HepG2 (cell line): ENCODE results near the gene PCYT2. TPM values are rescaled to one million over a fixed set of nuclear protein-coding genes. Genes with fewer than 3 reads are reported as not detected.

Experiments used
- ARID3A ChIP-seq: IDR thresholded peaks from 2 replicates; pipeline ENCODE4 v1.6.1; 2012; ENCODE audit warnings: low read depth, low read length, improper control_type of control experiment
- CBX2 ChIP-seq, 2 experiments: fragments of 200-600 bp in 1 of 2; sonication (generic); formaldehyde crosslinking in 1 of 2; IDR thresholded peaks; 2 replicates each; pipeline versions ENCODE4 v1.7.0 to v1.8.1; 2018 to 2022; ENCODE audit warnings: low read depth in 2 of 2, low read length in 1 of 2, mild to moderate bottlenecking in 1 of 2, missing genetic modification reagents in 1 of 2
- CCDC6 ChIP-seq: sonication (generic); formaldehyde crosslinking; IDR thresholded peaks from 2 replicates; pipeline ENCODE4 v1.8.1; 2022; ENCODE audit warnings: mild to moderate bottlenecking, missing genetic modification reagents, moderate library complexity
- DNMT3B ChIP-seq: conservative IDR thresholded peaks from 2 replicates; pipeline ENCODE4 v1.6.1; 2016; ENCODE audit warnings: missing biosample characterization, control low read depth
- HIC2 ChIP-seq: sonication (generic); formaldehyde crosslinking; IDR thresholded peaks from 2 replicates; pipeline ENCODE4 v1.9.0; 2022; ENCODE audit warnings: low read depth, missing genetic modification reagents
- JARID2 ChIP-seq: sonication (generic); formaldehyde crosslinking; IDR thresholded peaks from 2 replicates; pipeline ENCODE4 v1.8.1; 2023; ENCODE audit warnings: missing genetic modification reagents, inconsistent platforms; ENCODE audit not compliant: insufficient replicate concordance
- JDP2 ChIP-seq: sonication (generic); formaldehyde crosslinking; IDR thresholded peaks from 2 replicates; pipeline ENCODE4 v1.8.1; 2022; ENCODE audit warnings: missing genetic modification reagents, borderline replicate concordance
- MXD3 ChIP-seq: IDR thresholded peaks from 2 replicates; pipeline ENCODE4 v1.6.1; 2016; ENCODE audit warnings: mild to moderate bottlenecking, missing biosample characterization, missing genetic modification reagents
- NFATC3 ChIP-seq: sonication (generic); formaldehyde crosslinking; IDR thresholded peaks from 2 replicates; pipeline ENCODE4 v1.5.1; 2020; ENCODE audit warnings: mild to moderate bottlenecking, missing genetic modification reagents
- NONO ChIP-seq, 2 experiments: fragments of 450-650 bp in 1 of 2; sonication (generic) in 1 of 2; formaldehyde crosslinking in 1 of 2; IDR thresholded peaks in 1 of 2; conservative IDR thresholded peaks in 1 of 2; 2 replicates each; pipeline versions ENCODE4 v1.6.1 to v1.8.0; 2017 to 2022; ENCODE audit warnings: mild to moderate bottlenecking in 1 of 2, missing genetic modification reagents in 1 of 2, moderate library complexity in 1 of 2
- RARG ChIP-seq: sonication (generic); formaldehyde crosslinking; IDR thresholded peaks from 2 replicates; pipeline ENCODE4 v1.4.0; 2020; ENCODE audit warnings: low read depth, mild to moderate bottlenecking, missing genetic modification reagents
- RFX5 ChIP-seq: IDR thresholded peaks from 2 replicates; pipeline ENCODE4 v1.6.1; 2011; ENCODE audit warnings: low read depth, low read length, improper control_type of control experiment
- SATB2 ChIP-seq: sonication (generic); formaldehyde crosslinking; IDR thresholded peaks from 2 replicates; pipeline ENCODE4 v1.5.0; 2020; ENCODE audit warnings: missing genetic modification reagents
- STAG1 ChIP-seq: sonication (generic); formaldehyde crosslinking; IDR thresholded peaks from 2 replicates; pipeline ENCODE4 v1.4.0; 2020; ENCODE audit warnings: missing genetic modification reagents
- ZNF451 ChIP-seq: sonication (generic); formaldehyde crosslinking; IDR thresholded peaks from 2 replicates; pipeline ENCODE4 v1.5.0; 2020; ENCODE audit warnings: mild to moderate bottlenecking, missing genetic modification reagents
- ZNF563 ChIP-seq: sonication (generic); formaldehyde crosslinking; IDR thresholded peaks from 2 replicates; pipeline ENCODE4 v1.8.0; 2022; ENCODE audit warnings: mild to moderate bottlenecking, moderate library complexity, missing genetic modification reagents
- ZNF670 ChIP-seq: sonication (generic); formaldehyde crosslinking; IDR thresholded peaks from 2 replicates; pipeline ENCODE4 v1.8.0; 2022; ENCODE audit warnings: mild to moderate bottlenecking, missing genetic modification reagents, borderline replicate concordance
- polyA plus RNA-seq, 8 experiments: library from polyadenylated mRNA; depleted of rRNA in 3 of 8; stranded (reverse) in 7 of 8; unstranded in 1 of 8; fragments of >200 nt; fragmentation: Illumina TruSeq in 4 of 8; extraction: Trizol in 4 of 8; gene quantifications; 2 replicates each; pipeline versions ENCODE4 v1.2.1 to v1.2.3, GENCODE V29; 2011 to 2016; ENCODE audit warnings: low read depth in 4 of 8, missing spikeins in 1 of 8, mixed read lengths in 1 of 8; ENCODE audit not compliant: insufficient read depth in 1 of 8
- total RNA-seq, 5 experiments: library from RNA; depleted of rRNA; stranded (reverse); fragments of >200 nt; fragmentation: Illumina TruSeq; extraction: Trizol; gene quantifications; 2 replicates each; pipeline ENCODE4 v1.2.3, GENCODE V29; 2016; ENCODE audit warnings: low read depth in 1 of 5
- TF ChIP-seq, protein P1 (sequence below): sonication (generic); formaldehyde crosslinking; IDR thresholded peaks from 2 replicates; pipeline ENCODE4 v1.4.0; 2020; ENCODE audit warnings: mild to moderate bottlenecking, missing genetic modification reagents
- TF ChIP-seq, protein P2 (sequence below): sonication (generic); formaldehyde crosslinking; IDR thresholded peaks from 2 replicates; pipeline ENCODE4 v1.5.0; 2020; ENCODE audit warnings: missing genetic modification reagents
- TF ChIP-seq, protein P3 (sequence below): sonication (generic); formaldehyde crosslinking; IDR thresholded peaks from 2 replicates; pipeline ENCODE4 v1.9.0; 2022; ENCODE audit warnings: missing genetic modification reagents, mild to moderate bottlenecking, borderline replicate concordance
- TF ChIP-seq, protein P4 (sequence below): sonication (generic); formaldehyde crosslinking; IDR thresholded peaks from 2 replicates; pipeline ENCODE4 v1.4.0; 2020; ENCODE audit warnings: missing genetic modification reagents

The PCYT2 gene
- total and polyA plus RNA-seq, 2 of the 13 experiments (the other 11 are each of a cell fraction or from before 2014, with no cell fraction given): 147 to 297 TPM

DNA sequence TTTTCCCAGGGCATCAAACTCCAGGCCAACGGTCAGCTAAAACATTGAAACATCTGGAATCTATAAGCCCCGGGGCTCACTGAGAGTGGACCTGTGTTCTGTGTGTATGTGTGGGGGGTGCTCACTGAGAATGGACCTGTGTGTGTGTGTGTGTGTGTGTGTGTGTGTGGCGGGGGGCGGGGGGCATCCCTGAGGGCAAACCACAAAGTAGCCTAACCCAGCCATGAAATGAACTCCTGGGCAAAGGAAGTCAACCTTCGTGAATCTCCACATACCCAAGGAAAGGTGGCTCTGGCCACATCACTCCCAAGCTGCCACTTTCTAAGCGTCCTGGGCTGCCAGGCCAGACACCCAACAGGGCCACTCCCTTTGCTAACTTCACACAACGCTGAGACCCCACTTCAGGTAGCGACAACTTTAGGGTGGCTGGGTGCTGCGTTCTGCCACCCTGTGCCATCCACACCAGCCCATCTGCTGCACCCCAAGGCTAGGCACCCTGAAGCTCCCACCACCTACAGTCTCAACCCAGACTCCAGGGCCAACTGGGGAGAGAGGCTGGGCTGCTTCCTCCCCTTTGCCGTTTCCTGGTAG lies 14.8 kb upstream of the PCYT2 start (continued):
- TF ChIP-seq, protein P1, sequence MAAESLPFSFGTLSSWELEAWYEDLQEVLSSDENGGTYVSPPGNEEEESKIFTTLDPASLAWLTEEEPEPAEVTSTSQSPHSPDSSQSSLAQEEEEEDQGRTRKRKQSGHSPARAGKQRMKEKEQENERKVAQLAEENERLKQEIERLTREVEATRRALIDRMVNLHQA: no peak
- TF ChIP-seq JDP2 (CRISPR knock-in tag) (no peak), CBX2 (IDR thresholded peaks at IDR 0.05; ENCODE audit: low read depth, low read length) (no peak), CBX2 (CRISPR knock-in tag; IDR thresholded peaks at IDR 0.05; ENCODE audit: low read depth) (no peak), DNMT3B (CRISPR knock-in tag) (no peak), MXD3 (no peak), NFATC3 (CRISPR knock-in tag) (peak; percentile 59; the same call in 1 of the 2 replicates), RFX5 (no peak), HIC2 (CRISPR knock-in tag) (peak; percentile 69; the same call in 1 of the 2 replicates), ARID3A (no peak), RARG (CRISPR knock-in tag) (0 out of 2 replicates have a peak, but pooled peaks have one; percentile 49), CCDC6 (no peak), SATB2 (CRISPR knock-in tag) (no peak), ZNF563 (no peak), ZNF670 (CRISPR knock-in tag) (no peak), NONO (IDR thresholded peaks at IDR 0.05) (no peak), NONO (CRISPR knock-in tag; conservative IDR thresholded peaks at IDR 0.05) (no peak), STAG1 (CRISPR knock-in tag) (no peak), ZNF451 (CRISPR knock-in tag) (no peak), JARID2 (CRISPR knock-in tag) (no peak)
- TF ChIP-seq, protein P2, sequence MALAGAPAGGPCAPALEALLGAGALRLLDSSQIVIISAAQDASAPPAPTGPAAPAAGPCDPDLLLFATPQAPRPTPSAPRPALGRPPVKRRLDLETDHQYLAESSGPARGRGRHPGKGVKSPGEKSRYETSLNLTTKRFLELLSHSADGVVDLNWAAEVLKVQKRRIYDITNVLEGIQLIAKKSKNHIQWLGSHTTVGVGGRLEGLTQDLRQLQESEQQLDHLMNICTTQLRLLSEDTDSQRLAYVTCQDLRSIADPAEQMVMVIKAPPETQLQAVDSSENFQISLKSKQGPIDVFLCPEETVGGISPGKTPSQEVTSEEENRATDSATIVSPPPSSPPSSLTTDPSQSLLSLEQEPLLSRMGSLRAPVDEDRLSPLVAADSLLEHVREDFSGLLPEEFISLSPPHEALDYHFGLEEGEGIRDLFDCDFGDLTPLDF (CRISPR knock-in tag): no peak
- TF ChIP-seq, protein P3, sequence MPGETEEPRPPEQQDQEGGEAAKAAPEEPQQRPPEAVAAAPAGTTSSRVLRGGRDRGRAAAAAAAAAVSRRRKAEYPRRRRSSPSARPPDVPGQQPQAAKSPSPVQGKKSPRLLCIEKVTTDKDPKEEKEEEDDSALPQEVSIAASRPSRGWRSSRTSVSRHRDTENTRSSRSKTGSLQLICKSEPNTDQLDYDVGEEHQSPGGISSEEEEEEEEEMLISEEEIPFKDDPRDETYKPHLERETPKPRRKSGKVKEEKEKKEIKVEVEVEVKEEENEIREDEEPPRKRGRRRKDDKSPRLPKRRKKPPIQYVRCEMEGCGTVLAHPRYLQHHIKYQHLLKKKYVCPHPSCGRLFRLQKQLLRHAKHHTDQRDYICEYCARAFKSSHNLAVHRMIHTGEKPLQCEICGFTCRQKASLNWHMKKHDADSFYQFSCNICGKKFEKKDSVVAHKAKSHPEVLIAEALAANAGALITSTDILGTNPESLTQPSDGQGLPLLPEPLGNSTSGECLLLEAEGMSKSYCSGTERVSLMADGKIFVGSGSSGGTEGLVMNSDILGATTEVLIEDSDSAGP: no peak
- TF ChIP-seq, protein P4, sequence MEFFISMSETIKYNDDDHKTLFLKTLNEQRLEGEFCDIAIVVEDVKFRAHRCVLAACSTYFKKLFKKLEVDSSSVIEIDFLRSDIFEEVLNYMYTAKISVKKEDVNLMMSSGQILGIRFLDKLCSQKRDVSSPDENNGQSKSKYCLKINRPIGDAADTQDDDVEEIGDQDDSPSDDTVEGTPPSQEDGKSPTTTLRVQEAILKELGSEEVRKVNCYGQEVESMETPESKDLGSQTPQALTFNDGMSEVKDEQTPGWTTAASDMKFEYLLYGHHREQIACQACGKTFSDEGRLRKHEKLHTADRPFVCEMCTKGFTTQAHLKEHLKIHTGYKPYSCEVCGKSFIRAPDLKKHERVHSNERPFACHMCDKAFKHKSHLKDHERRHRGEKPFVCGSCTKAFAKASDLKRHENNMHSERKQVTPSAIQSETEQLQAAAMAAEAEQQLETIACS: no peak
